GM21737 (cell line): Measurements from ENCODE around the gene NDUFA13.

Experiments
- ATAC-seq: cut with Tn5 transposase; IDR thresholded peaks from one replicate; pipeline ENCODE4 v1.9.1; 2021; ENCODE audit warnings: mild to moderate bottlenecking, moderate library complexity; ENCODE audit not compliant: unreplicated experiment

Gene NDUFA13

GRCh38 chr19:19506592-19506991 is 9.4 kb upstream of the NDUFA13 start:
- no peak for ATAC-seq

DNA sequence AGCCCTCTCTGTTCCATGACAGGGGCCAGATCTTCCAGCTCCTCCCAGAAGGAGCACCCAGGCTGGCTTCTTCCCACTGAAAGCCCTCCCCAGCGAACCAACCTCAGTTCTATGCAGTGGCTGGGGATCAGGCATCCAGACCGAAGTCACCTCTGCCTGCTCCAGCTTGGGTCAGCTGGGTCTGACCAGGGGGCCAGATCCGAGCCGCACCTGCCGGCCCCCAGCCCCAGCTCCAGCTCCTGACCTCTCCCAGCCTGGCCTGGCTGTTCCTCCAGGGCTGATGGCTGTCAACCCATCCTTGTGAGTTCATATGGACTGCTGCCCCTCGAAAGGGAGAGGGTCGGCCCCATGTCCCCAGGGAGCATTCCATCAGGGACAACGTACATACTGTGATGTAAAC is 8.7 kb upstream of the NDUFA13 start:
- no peak for ATAC-seq

DNA sequence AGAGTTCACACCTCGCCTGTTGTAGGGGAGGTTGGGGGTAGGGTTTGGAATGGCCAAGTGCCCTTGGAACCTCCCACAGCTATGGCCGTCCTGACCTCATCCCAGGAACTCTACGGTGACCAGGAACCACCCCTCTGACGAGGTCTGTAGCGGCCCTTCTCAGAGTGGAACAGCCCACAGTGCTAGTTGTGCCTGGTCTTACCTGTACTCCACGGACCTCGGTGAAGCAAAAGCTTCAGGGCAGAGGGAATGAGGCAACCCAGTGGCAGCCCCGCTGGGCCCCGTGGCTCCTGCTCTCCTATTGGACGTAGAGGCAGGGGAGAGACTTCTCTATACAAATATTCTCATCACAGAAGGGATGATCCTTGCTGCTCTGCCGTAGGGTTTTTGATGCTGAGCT is 7.8 kb upstream of the NDUFA13 start:
- no peak for ATAC-seq

DNA sequence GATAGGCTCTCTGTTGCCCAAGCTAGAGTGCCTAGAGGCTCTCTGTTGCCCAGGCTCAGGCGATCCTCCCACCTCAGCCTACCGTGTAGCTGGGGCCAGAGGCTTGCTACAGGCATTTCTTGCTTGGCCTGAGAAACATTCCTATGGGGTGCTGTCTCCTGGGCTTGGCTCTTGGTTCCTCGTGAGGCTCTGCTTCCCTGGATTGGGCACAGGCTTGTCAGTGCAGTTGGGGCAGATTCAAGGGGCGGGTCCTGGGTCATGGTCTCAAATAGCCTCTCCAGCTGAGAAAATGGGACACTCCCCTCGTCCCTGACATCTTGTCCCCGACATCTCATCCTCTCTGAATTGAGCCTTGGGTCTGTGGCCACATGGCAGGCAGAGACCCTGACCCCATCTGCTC is 5.6 kb upstream of the NDUFA13 start:
- ATAC-seq = no peak

DNA sequence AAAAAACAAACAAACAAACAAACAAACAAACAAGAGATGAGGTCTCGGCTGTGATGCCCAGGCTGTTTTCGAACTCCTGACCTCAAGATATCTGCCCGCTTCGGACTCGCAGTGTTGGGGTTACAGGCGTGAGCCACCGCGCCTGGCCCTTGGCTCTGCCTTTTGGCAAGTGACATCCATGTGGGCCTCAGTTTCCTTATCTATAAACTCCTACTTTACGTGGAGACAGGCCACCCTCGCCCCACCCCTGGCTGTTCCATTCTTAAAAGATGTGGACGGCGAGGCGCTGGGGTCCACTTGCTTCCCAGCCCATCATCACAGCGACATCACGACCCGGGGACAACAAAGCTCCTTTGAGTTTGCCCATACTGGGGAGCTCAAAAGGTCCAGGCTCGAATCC is 2.3 kb upstream of the NDUFA13 start:
- ATAC-seq = no peak

DNA sequence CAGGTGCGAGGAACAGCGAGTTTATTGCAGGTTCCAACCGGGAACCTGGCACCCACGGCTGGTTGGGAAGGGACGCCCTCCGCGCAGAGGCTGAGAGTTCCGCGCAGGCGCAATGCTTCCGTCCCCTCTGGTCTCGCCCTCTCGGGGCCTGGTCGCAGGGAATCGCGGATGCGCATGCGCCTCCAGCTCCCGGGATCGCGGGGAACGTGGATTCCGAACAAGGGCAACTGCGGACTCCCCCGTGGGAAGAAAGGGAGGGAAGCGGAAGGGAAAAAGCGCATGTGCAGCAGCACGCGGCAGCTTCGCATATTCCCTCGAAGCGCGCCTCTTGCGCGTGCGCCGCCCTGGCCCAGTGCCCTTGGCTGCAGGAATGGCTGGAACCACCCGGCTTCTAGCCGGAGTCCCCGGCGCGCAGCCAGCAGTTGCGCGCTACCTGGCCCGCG is 1.8 kb upstream of the NDUFA13 start:
- ATAC-seq = no peak

- no peak for ATAC-seq
These were observed 964 bp upstream of the NDUFA13 start, which contains the start of gene TSSK6 for GRCh38 chr19:19514881-19515641. Gene TSSK6, minus strand, starts transcription at chr19:19515548. Its CDS starts 121 bp downstream, at chr19:19515427.

DNA sequence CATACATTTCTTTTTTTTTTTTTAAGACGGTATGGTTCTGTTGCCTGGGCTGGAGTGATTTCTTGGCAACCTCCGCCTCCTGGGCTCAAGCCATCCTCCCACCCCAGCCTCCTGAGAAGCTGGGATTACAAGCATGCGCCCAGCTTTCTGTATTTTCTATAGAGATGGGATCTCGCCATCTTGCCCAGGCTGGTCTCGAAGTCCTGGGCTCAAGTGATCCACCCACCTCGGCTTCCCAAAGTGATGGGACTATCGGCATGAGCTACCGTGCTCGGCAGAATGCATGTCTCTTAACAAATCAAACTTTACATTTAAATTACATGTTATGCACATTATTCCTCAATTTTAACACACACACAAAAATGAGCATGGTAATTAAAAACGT is 1.2 kb downstream of the NDUFA13 start:
- ATAC-seq = no peak

DNA sequence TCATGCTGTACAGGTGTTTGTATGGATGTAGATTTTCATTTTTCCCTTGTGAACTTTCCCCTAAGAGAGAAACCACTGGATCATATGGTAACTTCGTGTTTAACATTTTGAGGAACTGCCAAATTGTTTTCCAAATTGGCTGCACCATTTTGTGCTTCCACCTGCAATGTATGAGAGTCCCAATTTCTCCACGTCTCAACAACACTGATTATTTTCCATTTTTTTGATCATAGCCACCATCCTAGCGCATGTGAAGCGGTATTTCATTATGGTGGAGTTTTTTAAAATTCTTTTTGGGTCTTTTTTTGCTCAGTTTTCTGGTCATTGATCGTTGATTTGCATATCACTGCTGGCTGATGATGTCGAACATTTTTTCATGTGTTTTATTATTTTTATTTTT is 5.0 kb downstream of the NDUFA13 start:
- ATAC-seq = no peak

- no peak for ATAC-seq
These were observed 7.2 kb downstream of the NDUFA13 start for GRCh38 chr19:19523177-19523576.

DNA sequence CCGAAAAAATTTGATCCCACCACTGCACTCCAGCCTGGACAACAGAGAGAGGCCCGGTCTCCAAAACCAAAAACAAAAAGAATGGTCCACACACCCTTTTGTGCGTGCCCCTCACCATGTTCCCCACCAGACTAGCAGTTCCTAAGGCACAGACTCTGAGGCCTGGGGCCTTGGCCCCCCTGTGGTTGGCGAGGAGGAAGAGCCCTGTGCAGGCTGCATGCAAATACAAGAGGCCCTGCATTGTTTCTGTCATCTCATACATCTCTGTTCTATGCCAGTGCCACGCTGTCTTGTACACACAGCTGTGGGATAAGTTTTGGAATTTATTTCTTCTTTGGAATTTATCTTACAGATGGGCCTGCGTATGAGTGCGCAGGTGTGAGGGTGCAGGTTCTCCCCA is 8.0 kb downstream of the NDUFA13 start:
- no peak for ATAC-seq

- ATAC-seq = no peak
These were observed 9.8 kb downstream of the NDUFA13 start for GRCh38 chr19:19525611-19526380.

DNA sequence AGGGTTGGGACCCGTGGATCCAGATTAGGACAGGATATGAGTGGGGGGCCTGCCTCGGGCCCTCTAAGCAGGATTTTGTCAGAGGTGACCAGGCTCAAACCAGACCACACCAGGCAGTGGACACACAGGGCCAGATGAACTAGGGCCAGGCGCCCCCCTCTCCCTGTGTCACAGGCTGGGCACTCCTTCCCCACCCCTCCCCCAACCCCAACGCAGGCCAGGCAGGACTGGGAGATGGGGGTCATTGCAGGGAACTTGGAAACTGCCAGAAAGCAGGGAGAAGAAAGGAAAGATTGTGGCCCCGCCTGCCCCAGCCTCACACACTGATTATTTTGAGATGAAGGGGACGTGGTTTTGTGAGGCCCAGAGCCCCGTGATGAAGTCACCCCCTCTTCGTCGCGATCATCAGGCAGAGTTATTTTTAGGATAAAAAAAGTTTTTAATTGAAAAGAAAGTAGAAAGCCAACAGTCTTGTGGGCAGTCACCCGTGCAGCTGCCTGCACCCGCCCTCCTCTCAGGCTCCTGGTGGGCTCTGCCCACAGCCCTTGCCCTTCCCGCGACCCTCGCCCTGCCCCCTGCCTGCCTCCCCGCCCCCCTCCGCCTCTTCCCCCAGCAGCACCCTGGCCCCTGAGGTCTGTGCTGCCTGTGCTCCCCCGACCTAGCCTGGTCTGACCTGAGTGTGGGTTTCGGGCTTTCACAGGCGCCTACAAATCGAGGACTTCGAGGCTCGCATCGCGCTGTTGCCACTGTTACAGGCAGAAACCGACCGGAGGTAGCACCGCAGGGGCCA is 10.8 kb downstream of the NDUFA13 start:
- no peak for ATAC-seq

DNA sequence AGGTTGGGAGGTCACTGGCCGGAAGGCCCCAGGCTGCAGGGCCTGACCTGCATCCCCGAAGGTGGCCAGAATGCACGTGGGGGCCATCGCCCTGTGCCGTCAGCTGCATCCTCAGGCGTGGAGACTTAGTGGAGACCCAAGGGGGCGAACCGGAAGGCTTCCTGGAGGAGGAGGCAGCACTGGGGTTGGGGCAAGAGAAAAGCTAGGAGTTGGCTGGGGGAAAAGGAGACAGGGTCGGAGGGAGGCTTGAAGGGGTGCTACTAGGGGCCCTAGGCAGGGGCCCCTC is 11.3 kb downstream of the NDUFA13 start:
- ATAC-seq = no peak

DNA sequence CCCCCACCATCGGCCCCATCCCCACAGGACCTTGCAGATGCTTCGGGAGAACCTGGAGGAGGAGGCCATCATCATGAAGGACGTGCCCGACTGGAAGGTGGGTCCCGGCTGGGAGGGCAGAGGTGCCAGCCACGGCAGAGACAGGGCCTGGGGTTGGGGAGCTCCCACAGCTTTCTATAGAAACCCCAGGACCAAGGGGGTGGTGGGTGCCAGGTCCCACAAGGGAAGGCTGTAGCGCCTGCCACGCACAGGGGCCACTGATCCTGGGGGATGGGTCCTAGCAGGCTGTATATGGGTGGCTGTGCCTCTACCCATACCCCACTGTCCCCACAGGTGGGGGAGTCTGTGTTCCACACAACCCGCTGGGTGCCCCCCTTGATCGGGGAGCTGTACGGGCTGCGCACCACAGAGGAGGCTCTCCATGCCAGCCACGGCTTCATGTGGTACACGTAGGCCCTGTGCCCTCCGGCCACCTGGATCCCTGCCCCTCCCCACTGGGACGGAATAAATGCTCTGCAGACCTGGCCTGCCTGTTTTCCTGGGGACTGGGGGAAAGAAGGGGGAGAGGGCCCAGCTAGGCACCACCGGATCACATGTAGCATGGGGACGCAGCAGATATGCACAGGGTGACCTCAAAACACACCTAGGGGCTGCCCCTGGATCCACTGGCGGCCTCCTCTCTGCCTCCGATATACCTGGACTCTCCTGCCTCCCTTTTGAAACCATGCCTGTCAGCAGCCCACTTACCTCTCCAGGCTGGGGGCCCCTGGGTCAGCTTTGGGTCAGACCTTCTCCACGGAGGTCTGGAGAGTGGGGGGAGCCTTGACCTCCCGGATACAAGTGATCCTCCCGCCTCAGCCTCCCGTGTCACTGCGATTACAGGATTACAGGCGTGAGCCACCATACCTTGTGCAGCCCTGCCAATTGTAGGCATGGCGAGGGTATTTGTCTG is 11.9 kb downstream of the NDUFA13 start:
- no peak for ATAC-seq

DNA sequence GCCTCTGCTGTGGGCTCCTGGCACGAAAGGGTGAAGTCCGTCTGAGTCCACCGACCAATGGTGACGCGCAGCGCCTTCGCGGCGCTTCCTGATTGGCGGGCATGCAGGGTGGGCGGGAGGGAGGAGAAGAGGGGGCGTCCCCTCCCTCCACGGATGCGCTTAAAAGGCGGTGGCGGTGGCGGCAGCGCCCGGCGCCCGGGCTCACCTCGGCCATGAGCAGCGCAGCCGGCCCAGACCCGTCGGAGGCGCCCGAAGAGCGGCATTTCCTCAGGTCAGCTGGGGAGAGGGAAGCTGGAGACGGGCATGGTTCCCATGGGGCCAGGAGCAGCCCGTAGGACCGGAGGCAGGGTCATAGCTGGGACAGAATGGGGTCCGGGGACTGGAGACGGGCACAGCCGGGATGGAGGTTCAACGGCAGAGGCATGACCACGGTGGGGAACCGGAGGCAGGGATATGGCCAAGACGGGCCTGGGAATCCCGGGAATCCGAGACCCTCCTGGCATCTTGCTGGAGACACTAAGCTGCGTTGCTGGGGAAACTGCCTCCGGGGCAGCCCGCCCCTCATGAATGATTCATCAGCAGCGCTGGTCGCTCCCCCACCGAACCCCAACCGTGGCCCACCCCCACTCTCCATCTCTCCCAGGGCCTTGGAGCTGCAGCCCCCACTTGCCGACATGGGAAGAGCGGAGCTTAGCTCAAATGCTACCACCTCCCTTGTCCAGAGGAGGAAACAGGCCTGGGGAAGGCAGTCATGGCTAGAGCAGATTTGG is 12.9 kb downstream of the NDUFA13 start, which contains the start of gene YJEFN3:
Gene YJEFN3 (plus strand): TSS at position 191 of the 770 bp plus-strand sequence. CDS start 22 bp downstream, at position 213.
- no peak for ATAC-seq

DNA sequence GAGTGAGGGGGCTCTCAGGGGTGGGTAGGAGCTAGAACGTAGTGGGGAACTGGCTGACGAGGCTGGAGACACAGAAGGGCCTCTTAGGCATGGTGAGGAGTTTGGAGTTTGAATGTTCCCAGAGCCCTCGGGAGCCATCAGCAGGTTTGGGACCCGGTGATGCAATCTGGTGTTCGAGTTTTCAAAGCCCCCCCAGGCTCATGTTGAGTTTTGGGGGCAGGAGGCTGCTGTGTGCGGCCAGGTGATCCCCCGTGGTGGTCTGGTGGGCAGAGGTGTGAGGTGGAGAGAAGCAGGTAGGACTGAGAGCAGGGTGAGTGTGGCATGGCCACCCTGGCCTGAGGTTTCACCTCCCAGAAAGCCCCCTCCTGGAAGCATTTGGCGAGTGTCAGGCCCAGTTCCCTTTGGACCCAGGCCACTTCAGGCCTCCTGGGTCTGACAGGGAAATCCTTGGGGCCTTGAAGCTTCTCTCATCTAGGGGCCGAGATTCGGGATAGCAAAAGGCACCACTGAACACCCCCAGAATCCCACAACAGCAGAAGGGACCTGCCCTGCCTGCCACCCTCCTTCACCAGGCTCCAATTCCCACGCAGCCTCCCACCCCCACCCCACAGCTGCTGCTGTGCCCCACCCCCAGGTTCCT is 13.9 kb downstream of the NDUFA13 start:
- no peak for ATAC-seq

GRCh38 chr19:19530423-19530804 is 14.4 kb downstream of the NDUFA13 start:
- ATAC-seq = no peak

DNA sequence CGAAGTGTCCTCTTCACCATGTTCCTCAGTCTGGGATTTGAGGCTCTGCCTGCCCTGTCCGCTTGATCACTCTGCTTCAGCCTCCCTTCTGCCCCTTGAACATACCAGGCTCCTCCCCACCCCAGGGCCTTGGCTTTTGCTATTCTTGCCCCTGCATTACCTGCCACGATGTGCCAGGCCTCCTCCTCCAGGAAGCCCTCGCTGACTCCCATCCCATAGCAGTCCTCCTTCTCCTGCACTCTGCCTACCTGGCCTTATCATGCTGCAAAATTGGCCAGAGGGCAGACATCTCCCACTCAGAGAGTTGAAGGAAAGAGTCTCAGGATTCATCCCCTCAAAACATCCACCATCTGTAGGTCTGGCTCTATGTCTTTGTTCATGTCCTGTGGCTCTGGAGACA is 14.9 kb downstream of the NDUFA13 start:
- ATAC-seq = no peak
